K562 (cell line): ENCODE measurements around the gene INPP4B. TPM values are rescaled to one million over a fixed set of nuclear protein-coding genes. Genes with fewer than 3 reads are reported as not detected.

Experiments used
- ATAC-seq: fragments of 200-7000 bp; cut with Tn5 transposase; 3 replicates; pipeline ENCODE4 v1.9.1; 2020; ENCODE audit warnings: moderate library complexity
- BruUV-seq: library from RNA; stranded (reverse); fragments of 400-500 nt; replicated peaks from 2 replicates; lab custom pipeline; 2021; lab: Mats Ljungman, UMichigan
- CTCF ChIA-PET: fragments of 300-600 bp; formaldehyde crosslinking; extraction: SDS; loops from one replicate; lab custom pipeline; 2021; ENCODE audit warnings: low intra/inter-chr PET ratio; lab: Yijun Ruan, JAX
- POLR2A ChIA-PET: fragments of 300-600, 350-650 bp; sonication (Branson Sonifier 250); formaldehyde crosslinking; extraction: SDS; loops from one replicate; lab custom pipeline; 2021; ENCODE audit warnings: antibody characterized with exemption, inconsistent platforms; lab: Yijun Ruan, JAX
- DNase-seq, 4 experiments: peaks; one replicate each; pipeline versions ENCODE4 v3.0.0 to v3.0.0-alpha.2; 2011 to 2018; ENCODE audit warnings: low spot score in 3 of 4, mixed read lengths in 3 of 4; ENCODE audit errors: extremely low read depth in 1 of 4
- FAIRE-seq: peaks from 2 replicates; lab custom pipeline; 2011; peaks lifted over from hg19 to GRCh38; lab: Jason Lieb, UNC
- H2AFZ ChIP-seq: 2 replicates; pipeline ENCODE4 v1.6.0; 2011; ENCODE audit warnings: low read depth, low read length, control low read depth, inconsistent platforms
- H3K27ac ChIP-seq: fragments of 200-600 bp; 3 replicates; pipeline ENCODE4 v1.8.0; 2011; ENCODE audit warnings: low read depth, mild to moderate bottlenecking, control low read depth, inconsistent platforms, low read length, moderate library complexity, mixed read lengths; ENCODE audit errors: extremely low read depth
- H3K27me3 ChIP-seq, 2 experiments: fragments of 300-600 bp in 1 of 2; 2 replicates in 1 of 2; 3 replicates in 1 of 2; pipeline versions ENCODE4 v1.6.0 to v1.8.0; 2011; ENCODE audit warnings: inconsistent platforms in 2 of 2, low read length in 2 of 2, mild to moderate bottlenecking in 1 of 2, mixed read lengths in 1 of 2, moderate library complexity in 1 of 2; ENCODE audit not compliant: control insufficient read depth in 2 of 2, insufficient read depth in 2 of 2
- H3K36me3 ChIP-seq: fragments of 300-600 bp; 3 replicates; pipeline ENCODE4 v1.8.0; 2011; ENCODE audit warnings: mild to moderate bottlenecking, low read length, inconsistent platforms; ENCODE audit not compliant: control insufficient read depth, insufficient read depth
- H3K4me1 ChIP-seq, 2 experiments: fragments of 200-600 bp in 1 of 2; replicated peaks in 1 of 2; 2 replicates in 1 of 2; 3 replicates in 1 of 2; pipeline versions ENCODE4 v1.5.1 to v1.8.0; 2011; ENCODE audit warnings: inconsistent platforms in 2 of 2, low read length in 2 of 2, mild to moderate bottlenecking in 1 of 2, mixed read lengths in 1 of 2, moderate library complexity in 1 of 2; ENCODE audit not compliant: control insufficient read depth in 2 of 2, insufficient read depth in 2 of 2
- H3K4me2 ChIP-seq: 2 replicates; pipeline ENCODE4 v1.6.1; 2011; ENCODE audit warnings: low read length, control low read depth, inconsistent platforms, mixed read lengths; ENCODE audit not compliant: insufficient read depth
- H3K4me3 ChIP-seq: fragments of 200-600 bp; sonication (generic), shearing (Covaris generic); 2 replicates; pipeline ENCODE4 v1.5.1; 2016; ENCODE audit warnings: control low read depth, inconsistent platforms
- H3K79me2 ChIP-seq: fragments of 200-600 bp; 3 replicates; pipeline ENCODE4 v1.8.0; 2011; ENCODE audit warnings: low read length, inconsistent platforms; ENCODE audit not compliant: control insufficient read depth, insufficient read depth
- H3K9ac ChIP-seq, 2 experiments: 2 replicates each; pipeline versions ENCODE4 v1.6.0 to v1.6.1; 2011; ENCODE audit warnings: low read depth in 2 of 2, low read length in 2 of 2, control low read depth in 1 of 2, inconsistent platforms in 1 of 2, mild to moderate bottlenecking in 1 of 2, mixed read lengths in 1 of 2; ENCODE audit not compliant: insufficient read depth in 1 of 2
- H3K9me1 ChIP-seq: one replicate; pipeline ENCODE4 v1.6.0; 2011; ENCODE audit warnings: inconsistent platforms, mild to moderate bottlenecking, low read length, moderate library complexity; ENCODE audit not compliant: control insufficient read depth, insufficient read depth
- H3K9me3 ChIP-seq: replicated peaks from 2 replicates; pipeline ENCODE4 v1.5.1; 2011; ENCODE audit warnings: low read depth, low read length, inconsistent platforms; ENCODE audit not compliant: control insufficient read depth, insufficient read depth
- H4K20me1 ChIP-seq: replicated peaks from 2 replicates; pipeline ENCODE4 v1.6.1; 2011; ENCODE audit warnings: low read length, inconsistent platforms, mixed read lengths; ENCODE audit not compliant: control insufficient read depth, insufficient read depth
- ADNP ChIP-seq: fragments of 200-800 bp; sonication (Bioruptor generic); IDR thresholded peaks from 2 replicates; pipeline ENCODE4 v1.6.1; 2016; ENCODE audit warnings: missing genetic modification characterization, missing compliant biosample characterization
- L3MBTL2 ChIP-seq: fragments of 450-650 bp; IDR thresholded peaks from 2 replicates; pipeline ENCODE4 v1.6.1; 2016; ENCODE audit warnings: mild to moderate bottlenecking, moderate library complexity
- PREB ChIP-seq: sonication (generic); formaldehyde crosslinking; IDR thresholded peaks from 2 replicates; pipeline ENCODE4 v1.8.1; 2023; ENCODE audit warnings: mild to moderate bottlenecking, missing genetic modification reagents
- RFX5 ChIP-seq: IDR thresholded peaks from 2 replicates; pipeline ENCODE4 v1.6.1; 2011; ENCODE audit warnings: low read depth, mild to moderate bottlenecking, improper control_type of control experiment, low read length
- SFPQ ChIP-seq: fragments of 200-400 bp; formaldehyde crosslinking; IDR thresholded peaks from 2 replicates; pipeline ENCODE4 v1.6.1; 2017; ENCODE audit warnings: mild to moderate bottlenecking, low read depth, low read length, moderate library complexity
- ZBTB49 ChIP-seq: sonication (generic); formaldehyde crosslinking; IDR thresholded peaks from 2 replicates; pipeline ENCODE4 v1.8.0; 2022; ENCODE audit warnings: missing genetic modification reagents, mild to moderate bottlenecking, borderline replicate concordance
- ZNF121 ChIP-seq: sonication (generic); formaldehyde crosslinking; conservative IDR thresholded peaks from 2 replicates; pipeline ENCODE4 v1.8.0; 2022; ENCODE audit warnings: missing genetic modification reagents
- ZNF263 ChIP-seq: sonication (generic); formaldehyde crosslinking; IDR thresholded peaks from 2 replicates; pipeline ENCODE4 v1.8.0; 2022; ENCODE audit warnings: mild to moderate bottlenecking, missing genetic modification reagents, borderline replicate concordance
- in situ Hi-C: fragments of 300-500 bp; cut with MboI; formaldehyde crosslinking; loops from 4 replicates; pipeline ENCODE4 v1.15.0; 2018; ENCODE audit warnings: inconsistent platforms, mixed read lengths
- intact Hi-C: fragments of 100-400 bp; cut with micrococcal nuclease; formaldehyde crosslinking; loops from 2 replicates; pipeline ENCODE4 v1.14.2; 2022
- polyA plus RNA-seq, 8 experiments: library from polyadenylated mRNA; depleted of rRNA in 4 of 8; stranded (reverse) in 5 of 8; unstranded in 3 of 8; fragments of >200 nt; fragmentation: Nextera tagmentation in 2 of 8; fragmentation: Illumina TruSeq in 1 of 8; extraction: Ambion mirVana in 2 of 8; extraction: Trizol in 1 of 8; gene quantifications; 2 replicates each; pipeline versions ENCODE4 v1.2.1 to v1.2.3, GENCODE V29; 2011 to 2014; ENCODE audit warnings: inconsistent platforms in 1 of 8, missing spikeins in 1 of 8
- total RNA-seq, 7 experiments: library from RNA; depleted of rRNA in 6 of 7; stranded (reverse); fragments of >200 nt in 6 of 7; fragmentation: Illumina TruSeq in 2 of 7; extraction: Trizol in 2 of 7; gene quantifications; 2 replicates each; pipeline versions ENCODE4 v1.2.1 to v1.2.3, GENCODE V29; 2011 to 2021; ENCODE audit warnings: low replicate concordance in 1 of 7

Gene INPP4B
- total and polyA plus RNA-seq, 9 of the 15 experiments (the other 6 are each of a cell fraction or from before 2014, with no cell fraction given): 0.04 to 0.11 TPM; not detected in 7

- no peak for TF ChIP-seq PREB
- TF ChIP-seq RFX5: no peak
- TF ChIP-seq L3MBTL2: no peak
- TF ChIP-seq SFPQ: no peak
- TF ChIP-seq ADNP (tag): no peak
- no peak for TF ChIP-seq ZBTB49
- TF ChIP-seq ZNF263: no peak
- TF ChIP-seq ZNF121 (CRISPR knock-in tag): no peak
- TF ChIP-seq, all 486 proteins: peak for 0
Observed at GRCh38 chr4:142334931-142335330, 511.2 kb downstream of the INPP4B start.

More at GRCh38 chr4:142334931-142335330, 511.2 kb downstream of the INPP4B start:
- H3K4me1 ChIP-seq: no peaks in the 10 kb centered on the region
- no peak for FAIRE-seq
- no peaks in the 10 kb centered on the region for H3K9me1 ChIP-seq
- H3K9ac ChIP-seq: no peak overlapping the region
- no TSS peak for BruUV-seq
- no peak overlapping the region for H3K27ac ChIP-seq
- intact Hi-C loops: no loop called here
- no peaks in the 10 kb centered on the region for H3K9me3 ChIP-seq
- H4K20me1 ChIP-seq: no peaks in the 10 kb centered on the region
- no peak overlapping the region for H2AFZ ChIP-seq
- in situ Hi-C loops: no loop called here
- no peak for DNase-seq
- no peaks in the 10 kb centered on the region for H3K27me3 ChIP-seq
- no peak overlapping the region for H3K4me2 ChIP-seq
- H3K79me2 ChIP-seq: no peaks in the 10 kb centered on the region
- CTCF ChIA-PET: no interaction called here
- no peaks in the 10 kb centered on the region for H3K36me3 ChIP-seq
- no peak overlapping the region for H3K4me3 ChIP-seq
- ATAC-seq: no peak
- POLR2A ChIA-PET: no interaction called here
